Pulmonary artery endothelial cell (primary cell): ENCODE results near the gene NRL. TPM values are rescaled to one million over a fixed set of nuclear protein-coding genes. Genes with fewer than 3 reads are reported as not detected.

Source experiments
- DNase-seq: peaks from one replicate; pipeline ENCODE4 v3.0.0-alpha.2; 2011; ENCODE audit warnings: low read depth, low spot score
- total RNA-seq: library from RNA; depleted of rRNA; stranded (reverse); fragments of >200 nt; gene quantifications from 2 replicates; pipeline ENCODE4 v1.2.3, GENCODE V29; 2014

NRL gene
- total RNA-seq, 1 donor from 2014 or later: 0.33 TPM

GRCh38 chr14:24100197-24100981, 14.4 kb downstream of the NRL start:
- DNase-seq: no peak

GRCh38 chr14:24098927-24099813, 15.6 kb downstream of the NRL start:
- no peak for DNase-seq

GRCh38 chr14:24098229-24098926, 16.4 kb downstream of the NRL start:
- DNase-seq: no peak

GRCh38 chr14:24096545-24097181, 18.1 kb downstream of the NRL start:
- no peak for DNase-seq

DNA sequence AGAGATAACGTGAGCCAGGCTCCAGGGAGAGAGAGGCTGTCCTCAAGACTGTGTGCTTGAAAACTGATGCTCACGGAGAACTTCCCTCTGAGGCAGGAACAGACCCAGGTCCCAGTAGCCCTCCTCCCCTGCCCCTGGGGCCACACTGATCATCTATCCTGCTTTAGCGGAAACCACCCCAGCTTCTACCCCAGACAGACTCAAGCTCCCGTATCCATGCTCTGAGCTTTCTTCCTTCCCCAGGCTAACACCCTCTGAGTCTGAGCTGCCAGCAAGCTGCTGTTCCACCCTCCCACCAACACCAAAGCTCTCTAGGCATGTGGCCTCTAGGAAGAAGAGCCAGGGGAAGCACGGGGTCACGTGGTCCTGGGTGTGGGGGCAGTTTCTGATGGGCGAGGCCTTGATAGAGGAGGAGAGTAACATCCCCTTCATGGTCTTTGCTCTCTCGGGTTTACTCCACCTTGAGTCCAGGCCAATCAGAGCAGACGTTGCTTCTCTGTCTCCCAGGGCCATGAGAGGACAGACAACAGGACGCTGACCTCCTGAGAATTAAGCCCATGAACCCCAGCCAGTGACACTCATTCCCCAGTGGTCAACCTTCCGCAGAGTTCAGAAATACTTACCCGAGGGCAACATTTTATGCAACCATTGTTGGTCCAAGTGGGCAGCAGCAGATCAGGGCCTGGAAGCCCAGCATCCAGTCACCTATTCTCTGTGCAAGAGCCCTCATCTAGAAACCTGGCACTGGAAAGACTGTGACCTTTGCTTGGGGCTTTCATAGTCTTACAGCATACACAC, 19.3 kb downstream of the NRL start:
- no peak for DNase-seq

GRCh38 chr14:24094841-24095270, 19.9 kb downstream of the NRL start:
- no peak for DNase-seq

DNA sequence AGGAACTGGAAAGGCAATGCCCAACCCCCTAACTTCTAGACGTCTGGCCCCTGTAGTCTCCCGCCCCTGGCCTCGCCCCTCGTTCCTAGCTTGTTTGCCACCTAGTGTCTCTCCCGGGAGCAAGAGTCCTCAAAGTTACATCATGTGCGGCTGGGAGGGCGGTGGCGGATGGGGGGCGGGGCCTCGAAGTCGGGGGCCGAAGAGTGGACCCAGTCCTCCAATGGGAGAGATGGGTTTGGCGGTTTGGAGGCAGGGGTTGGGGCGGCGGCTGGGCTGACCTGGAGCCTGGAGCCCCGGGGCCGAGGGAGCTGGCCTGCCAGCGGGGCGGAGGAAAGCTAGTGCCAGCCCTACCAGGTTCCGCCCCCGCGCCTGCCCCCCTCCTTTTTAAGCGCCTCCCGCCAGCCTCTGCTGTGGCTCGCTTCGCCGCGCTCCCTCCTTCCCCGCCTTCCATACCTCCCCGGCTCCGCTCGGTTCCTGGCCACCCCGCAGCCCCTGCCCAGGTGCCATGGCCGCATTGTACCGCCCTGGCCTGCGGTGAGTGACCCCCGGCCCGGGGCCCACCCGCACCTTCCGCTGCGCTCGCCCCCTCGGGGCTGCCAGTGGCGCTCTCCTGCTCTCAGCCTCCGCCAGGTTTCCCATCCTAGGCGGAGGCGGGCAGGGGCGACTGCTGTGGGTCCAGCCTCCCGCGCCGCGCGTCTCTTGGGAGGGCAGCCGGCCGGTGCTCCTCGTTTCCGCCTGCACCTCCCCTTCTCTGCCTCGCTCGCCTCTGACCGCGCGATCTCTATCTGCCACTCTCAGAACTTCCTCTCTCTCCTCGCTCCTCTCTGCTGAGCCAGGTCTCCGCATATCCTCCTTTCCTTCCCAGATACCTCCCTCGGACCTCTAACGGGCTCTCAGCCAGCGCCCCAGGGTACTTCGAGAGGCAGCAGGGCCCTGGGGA, 20.6 kb downstream of the NRL start, which contains the start of gene PCK2:
PCK2 (plus strand) TSS at position 411 of the 940 bp plus-strand sequence; CDS start at position 506, 95 bp downstream.
- peak; percentile 32 for DNase-seq

GRCh38 chr14:24093207-24093900, 21.4 kb downstream of the NRL start:
- DNase-seq: no peak

- no peak for DNase-seq
These were observed 22.1 kb downstream of the NRL start for GRCh38 chr14:24092505-24093206.

- no peak for DNase-seq
These were observed 22.6 kb downstream of the NRL start for GRCh38 chr14:24092110-24092504.

GRCh38 chr14:24089890-24090289, 24.9 kb downstream of the NRL start:
- DNase-seq: no peak

- DNase-seq: no peak
These were observed 26.7 kb downstream of the NRL start for GRCh38 chr14:24088095-24088494.

GRCh38 chr14:24087004-24087403, 27.7 kb downstream of the NRL start:
- DNase-seq: no peak

- no peak for DNase-seq
These were observed 28.4 kb downstream of the NRL start for GRCh38 chr14:24086193-24086955.

DNA sequence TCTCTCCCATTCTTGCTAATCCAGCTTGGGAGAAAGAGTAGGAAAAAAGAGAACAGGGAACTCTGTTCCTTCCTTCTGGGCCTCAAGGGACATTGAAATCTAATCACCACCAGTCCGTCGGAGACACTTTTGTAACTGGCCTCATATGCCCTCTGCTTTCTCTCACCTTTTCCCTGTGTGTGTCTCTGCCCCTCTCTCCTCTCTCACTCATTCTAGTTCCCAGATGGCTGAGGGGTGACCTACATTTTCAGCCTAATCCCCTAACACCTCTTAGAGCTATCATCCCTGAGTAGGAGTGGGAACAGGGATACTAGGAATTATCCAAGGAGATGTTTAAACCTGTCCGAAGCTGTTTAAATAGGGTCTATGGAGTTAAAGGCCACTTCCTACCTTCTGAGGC, 29.5 kb downstream of the NRL start:
- no peak for DNase-seq

GRCh38 chr14:24084440-24084839, 30.3 kb downstream of the NRL start:
- DNase-seq: no peak

GRCh38 chr14:24083462-24083861, 31.3 kb downstream of the NRL start:
- DNase-seq: no peak
